HG03460 (cell line): ENCODE data around the gene GRM5.
"Not testable (repeated sequence)": the region's sequence is repeated elsewhere in the genome, so short reads cannot be mapped to it uniquely, and the experiment has no call there.

Source experiments
- ATAC-seq: cut with Tn5 transposase; IDR thresholded peaks from one replicate; pipeline ENCODE4 v1.9.1; 2021; ENCODE audit not compliant: unreplicated experiment

The GRM5 gene

DNA sequence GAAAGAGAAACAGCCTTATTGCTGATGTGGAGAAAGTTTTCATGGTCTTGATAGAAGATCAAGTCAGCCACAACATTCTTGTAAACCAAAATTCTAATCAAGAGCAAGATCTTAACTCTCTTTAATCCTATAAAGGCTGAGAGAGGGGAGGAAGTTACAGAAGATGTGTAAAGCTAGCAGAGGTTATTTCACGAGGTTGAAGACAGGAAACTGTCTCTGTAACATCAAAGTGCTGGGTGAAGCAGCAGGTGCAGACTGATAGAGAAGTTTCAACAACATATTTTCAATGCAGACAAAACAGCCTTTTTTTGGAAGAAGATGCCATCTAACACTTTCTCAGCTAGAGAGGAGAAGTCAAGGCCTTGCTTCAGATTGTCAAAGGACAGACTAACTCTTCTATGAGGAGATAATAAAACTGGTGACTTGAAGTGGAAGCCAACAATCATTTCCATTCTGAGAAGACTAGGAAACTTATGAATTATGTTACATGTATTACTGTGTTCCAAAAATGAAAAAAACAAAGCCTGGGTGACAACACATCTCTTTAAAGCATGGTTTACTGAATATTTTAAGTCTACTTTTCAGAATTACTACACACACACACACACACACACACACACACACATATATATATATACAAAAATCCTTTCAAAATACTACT, 221.9 kb downstream of the GRM5 start:
- ATAC-seq, result not testable (repeated sequence)

DNA sequence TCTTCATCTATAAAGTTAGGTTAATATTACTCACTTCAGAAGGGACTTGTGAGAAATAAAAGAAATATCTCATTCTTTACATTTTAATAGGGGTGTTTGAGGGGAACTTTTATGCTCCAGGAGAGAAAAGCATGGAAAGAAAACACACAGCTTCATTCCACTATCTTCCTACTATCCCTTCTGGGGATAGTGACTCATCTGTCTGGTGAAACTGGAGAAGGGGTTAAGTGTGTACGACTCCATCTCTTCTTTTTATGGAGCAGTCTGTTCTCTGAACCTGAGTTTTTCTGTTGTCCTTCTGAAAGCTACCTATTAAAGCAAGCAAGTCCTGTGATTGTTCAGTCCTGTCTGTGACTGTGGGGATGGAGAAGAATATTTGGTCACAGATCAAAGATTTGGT, 227.6 kb downstream of the GRM5 start:
- ATAC-seq, result not testable (repeated sequence)

- not testable (repeated sequence) for ATAC-seq
Observed at GRCh38 chr11:88835709-88836108, 230.1 kb downstream of the GRM5 start.

GRCh38 chr11:88831303-88831890, 234.4 kb downstream of the GRM5 start:
- no peak for ATAC-seq

DNA sequence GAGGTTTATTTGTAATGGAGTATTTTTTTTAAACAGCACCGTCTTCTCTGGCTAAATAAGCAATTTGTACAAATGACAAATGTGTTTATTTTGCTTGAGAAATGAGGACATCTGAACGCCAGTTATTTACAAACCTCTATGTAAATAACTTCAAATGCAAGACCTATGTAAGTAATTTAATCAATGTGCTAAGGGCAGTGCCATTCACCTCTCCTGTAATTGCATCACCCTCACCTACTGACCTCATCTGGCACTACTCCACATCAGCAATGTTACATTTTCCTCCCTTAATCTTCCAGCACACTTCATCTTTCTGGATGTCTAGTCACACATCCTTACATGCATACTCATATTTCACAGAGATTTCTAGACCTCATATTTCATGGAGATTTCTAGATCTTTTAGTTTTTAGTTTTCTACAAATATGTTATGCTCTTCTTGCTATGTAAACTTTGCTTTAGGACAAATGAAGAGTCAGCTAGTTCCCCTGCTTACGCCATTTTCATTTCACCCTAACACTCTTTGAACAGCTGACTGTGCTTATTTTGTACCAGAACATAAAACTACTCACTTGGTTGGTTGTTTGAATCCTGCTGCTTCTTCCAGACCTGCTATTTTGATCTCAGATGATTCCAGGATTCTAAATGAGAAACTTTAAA, 238.6 kb downstream of the GRM5 start:
- no peak for ATAC-seq

DNA sequence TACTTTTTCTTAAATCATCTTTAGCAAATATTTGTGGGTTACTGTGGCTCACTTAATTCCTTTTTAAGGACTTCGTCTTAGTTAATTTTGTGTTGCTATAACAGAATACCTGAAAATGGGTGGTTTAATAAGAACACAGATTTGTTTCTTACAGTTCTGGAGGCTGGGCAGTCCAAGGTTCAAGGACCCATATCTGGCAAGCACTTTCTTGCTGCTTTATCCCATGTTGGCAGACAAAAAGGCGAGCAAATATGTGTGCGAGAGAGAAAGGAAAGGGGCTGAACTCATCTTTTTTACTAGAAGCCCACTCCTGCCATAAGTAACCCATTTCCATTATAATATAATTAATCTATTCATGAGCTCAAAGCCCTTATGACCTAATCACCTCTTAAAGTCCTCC, 246.2 kb downstream of the GRM5 start:
- ATAC-seq, result no peak

DNA sequence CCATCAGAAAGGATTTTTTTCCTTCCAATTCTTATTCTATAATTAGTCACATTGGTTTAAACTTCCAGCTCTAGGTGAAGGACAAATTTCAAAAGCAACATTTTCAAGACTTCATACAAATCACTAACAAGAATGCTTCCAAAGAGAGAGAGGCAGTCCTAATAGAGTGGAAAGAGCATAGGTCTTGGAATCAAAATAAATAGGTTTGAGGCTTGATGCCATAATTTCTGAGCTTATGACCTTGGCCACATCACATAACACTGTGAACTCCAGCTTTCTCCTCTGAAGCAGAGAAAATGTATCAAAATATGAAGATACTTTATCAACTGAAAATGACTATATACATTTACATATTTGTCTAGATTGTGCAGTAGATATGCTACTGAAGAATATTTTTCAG, 246.8 kb downstream of the GRM5 start:
- ATAC-seq, result no peak

GRCh38 chr11:88815505-88815904, 250.3 kb downstream of the GRM5 start:
- no peak for ATAC-seq

- ATAC-seq, result peak; percentile 56
Observed at GRCh38 chr11:88814076-88814475, 251.7 kb downstream of the GRM5 start.

DNA sequence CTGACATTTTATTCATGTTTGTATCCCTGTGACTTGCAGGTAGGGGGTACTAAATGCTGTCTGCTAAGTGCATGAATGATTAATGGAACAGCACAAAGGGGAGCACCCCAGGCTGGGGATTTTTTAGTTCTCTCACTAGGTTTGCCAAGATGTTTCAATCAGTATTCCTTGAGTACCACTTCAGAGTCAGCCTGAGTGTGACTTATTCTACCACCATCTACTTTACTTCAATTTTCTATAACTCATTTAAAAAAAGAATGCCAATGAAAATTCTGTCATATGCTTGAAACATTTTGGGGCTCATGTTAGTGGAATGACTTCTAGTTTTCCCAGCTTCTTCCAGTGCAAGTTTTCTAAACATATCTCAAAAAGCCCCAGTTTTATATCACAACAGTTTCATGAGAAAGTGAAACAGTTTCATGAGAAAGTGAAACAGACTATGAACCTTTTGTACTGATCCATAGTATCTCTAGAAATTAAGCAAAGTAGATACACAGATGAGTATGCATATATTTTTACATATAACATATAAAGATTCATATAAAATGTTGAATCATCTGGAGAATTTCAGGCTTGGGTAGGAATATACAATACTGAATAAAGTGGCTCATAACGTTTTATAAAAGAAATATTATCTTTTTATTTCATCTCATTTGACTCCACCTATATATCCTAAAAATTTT, 252.4 kb downstream of the GRM5 start:
- ATAC-seq, result peak; percentile 89

DNA sequence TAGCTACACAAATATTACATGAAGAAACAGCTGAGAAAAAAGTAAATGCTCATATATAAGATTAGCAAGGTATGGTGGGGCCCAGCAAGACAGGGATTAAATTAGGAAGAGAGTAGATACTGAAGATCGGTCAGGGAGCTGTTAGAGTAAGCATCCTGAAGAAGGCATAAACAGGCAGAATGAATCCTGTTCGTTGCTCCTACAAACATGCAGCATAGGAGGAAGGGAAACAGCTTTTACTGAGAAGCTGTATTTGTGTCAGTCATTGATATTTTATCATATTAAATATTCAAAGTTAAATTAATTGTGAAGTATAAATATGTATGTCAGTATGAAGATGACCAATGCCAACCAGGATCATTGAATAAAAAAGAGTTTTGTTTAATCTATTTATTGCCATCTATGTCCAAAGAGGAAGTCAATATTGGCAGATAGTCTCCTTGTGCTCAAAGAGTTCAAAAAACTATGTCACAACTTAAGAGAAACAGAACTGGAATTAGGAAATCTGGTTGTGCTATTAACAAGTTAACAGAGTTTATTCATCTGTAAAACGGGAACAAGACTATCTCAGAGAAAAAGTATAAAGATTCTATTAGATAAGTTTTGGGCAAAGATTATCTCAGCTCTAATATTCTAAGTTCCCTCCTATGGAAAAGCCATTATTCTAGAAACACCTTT, 255.2 kb downstream of the GRM5 start:
- no peak for ATAC-seq

GRCh38 chr11:88809126-88809525, 256.7 kb downstream of the GRM5 start:
- ATAC-seq, result no peak

- ATAC-seq, result no peak
Observed at GRCh38 chr11:88807349-88807748, 258.4 kb downstream of the GRM5 start.

DNA sequence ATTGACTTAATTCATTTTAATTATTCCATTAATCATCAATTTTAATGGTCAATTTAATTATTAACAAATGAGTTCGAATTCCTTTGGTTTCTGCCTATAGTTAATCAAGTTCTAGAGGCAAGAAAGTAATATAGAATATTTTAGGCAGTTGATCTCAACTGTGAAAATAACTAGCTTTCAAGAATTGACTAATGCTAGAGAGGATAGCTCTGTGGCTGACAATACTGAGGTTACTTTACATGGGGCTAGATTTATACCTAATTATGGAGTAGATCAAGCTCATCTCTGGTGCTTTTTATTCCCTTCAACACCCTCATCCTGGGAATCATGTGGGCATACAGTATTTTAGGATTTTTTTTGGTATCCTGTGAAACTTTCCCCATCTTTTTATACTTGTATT, 259.4 kb downstream of the GRM5 start:
- ATAC-seq, result no peak

DNA sequence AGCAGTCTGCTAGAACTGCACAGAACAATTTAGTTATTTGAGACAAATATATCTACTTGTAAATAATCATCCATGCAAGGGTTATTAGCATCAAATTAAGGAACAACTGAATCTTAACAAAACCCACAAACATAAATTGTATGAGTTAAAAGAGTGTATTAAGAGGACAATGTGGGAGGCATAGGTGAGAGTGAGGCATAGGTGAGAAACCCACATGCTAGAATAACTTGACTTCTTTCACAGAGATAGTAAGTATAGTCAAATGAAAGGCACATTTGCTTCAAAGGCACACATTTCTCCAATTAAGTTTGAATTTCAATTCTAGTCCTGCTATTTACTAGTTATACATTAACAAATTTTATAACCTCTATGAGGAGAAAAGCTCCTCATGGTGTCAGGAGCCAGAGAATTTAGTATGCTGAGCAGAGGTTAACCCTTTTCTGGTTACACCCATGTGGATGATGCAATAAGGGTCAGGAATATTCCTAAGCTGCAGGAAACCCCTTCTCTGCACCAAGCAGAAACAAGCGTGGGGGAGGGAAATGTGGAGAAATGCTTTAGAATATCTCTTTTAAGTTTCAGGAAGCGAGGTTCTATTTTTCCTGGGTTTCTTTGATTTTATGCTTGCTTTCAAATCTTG, 264.2 kb downstream of the GRM5 start:
- no peak for ATAC-seq

- no peak for ATAC-seq
Observed at GRCh38 chr11:88799771-88800500, 265.8 kb downstream of the GRM5 start.

DNA sequence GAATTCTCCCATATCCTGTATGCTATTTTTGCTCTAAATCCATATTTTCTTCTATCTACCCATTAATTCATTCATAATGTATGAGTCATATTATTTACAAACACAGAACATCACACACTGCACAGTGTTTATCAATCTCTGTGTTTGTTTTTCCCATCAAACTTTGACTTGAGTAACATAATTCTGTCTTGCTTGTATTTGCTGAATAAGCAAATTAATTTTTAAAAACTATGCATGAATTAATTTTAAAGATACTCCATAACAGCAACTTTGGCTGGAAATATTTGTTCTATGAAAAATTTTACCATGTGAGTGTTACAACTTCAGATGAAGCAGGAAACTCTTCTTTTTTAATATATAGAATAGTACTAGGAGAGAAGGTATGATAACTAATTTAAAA, 275.6 kb downstream of the GRM5 start:
- no peak for ATAC-seq

DNA sequence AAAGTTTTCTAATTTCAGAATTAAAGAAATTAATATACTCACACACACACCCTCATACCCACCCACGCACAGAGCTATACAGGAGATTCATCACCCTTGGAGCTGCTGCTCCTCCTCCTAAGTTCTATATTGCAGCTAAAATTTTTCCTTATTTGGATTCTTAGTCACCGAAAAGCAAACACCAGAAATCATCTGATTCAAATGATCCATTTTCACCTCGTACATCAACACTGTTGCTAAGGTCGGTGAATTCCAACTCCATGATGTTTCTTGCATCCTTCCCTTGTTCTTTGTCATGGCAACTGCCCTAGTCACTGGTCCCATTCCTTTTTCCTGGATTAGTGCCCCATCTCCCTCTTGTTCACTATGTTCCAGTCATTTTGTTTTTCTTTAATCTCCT, 286.2 kb downstream of the GRM5 start:
- ATAC-seq, result no peak

DNA sequence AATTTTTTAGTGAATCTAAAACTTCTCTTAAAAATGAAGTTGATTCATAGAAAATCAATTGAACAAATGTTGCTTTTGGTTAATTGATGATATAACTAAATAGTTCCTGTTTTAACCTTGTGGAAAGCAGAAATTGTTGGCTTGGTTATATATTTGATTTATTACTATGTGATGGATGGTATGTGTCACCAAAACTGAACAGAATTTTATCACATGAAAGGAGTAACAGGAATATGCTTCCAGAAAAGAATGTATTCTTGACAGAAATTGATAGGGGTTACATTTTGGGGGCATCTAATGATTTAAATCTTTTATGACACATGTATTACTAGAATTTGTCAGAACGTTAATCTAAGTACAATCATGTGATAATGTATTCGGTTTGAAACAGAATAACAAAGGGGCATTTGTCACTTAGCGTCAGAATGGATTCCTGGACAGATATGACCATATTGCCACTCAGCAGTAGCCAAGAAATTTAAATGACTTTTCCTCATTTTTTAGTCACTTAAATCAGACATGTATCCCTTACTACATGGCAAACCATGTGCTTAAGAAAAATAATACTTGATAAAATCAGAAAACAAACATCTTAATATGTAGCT, 295.2 kb downstream of the GRM5 start:
- no peak for ATAC-seq

DNA sequence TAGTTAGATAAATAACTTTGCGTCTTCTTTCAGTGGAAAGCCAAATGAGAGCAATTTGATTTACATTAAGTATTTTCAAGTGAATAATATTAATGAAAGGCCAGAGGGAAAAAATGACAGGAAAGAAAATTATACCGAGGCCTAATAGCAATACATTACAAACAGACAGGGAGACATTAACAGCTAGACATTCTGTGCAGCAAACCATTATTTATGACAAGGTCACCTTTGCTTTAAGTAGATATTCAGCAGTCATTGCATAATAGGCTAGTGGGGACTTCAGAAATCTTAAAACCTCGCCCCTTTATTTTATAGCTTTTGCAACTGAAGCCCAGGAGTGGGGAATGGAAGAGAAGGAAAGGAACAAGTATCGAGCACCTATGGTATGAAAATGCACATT, 321.6 kb downstream of the GRM5 start:
- no peak for ATAC-seq
